ENCODE results near the gene MED13L.

DNA sequence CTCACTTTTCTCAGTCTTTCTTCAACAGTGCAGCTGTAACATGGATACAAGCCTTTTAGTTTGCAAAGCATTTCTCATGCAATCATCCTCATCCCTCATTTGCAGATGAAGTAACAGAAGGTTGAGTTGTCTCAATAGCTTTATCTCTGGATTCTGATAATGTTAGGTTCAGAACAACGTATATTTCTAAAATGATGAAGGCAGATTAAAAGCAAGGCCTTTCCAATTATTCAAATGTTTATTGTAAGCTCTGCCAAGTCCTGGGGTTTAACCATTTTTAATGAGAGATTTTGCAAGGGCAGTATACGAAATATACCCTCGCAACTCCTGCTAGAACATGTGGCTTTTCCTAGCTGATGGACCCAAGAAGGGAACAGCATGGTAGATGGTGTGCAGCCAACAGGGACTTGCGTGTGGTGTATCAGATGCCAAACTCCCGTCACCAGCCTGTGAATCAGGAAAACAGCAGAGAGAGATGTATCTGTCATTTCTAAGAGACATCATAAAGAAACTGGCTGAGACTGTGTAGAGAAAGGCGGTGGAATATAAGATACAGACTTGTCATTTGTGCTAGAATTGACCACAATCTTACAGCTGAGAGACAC is 319.7 kb downstream of the MED13L start:
- TF ChIP-seq POLR2A (IDR thresholded peaks at IDR 0.05): no peak
- no peak for TF ChIP-seq EP300 (IDR thresholded peaks at IDR 0.05)
